ENCODE results near the gene ME1. TPM values are rescaled to one million over a fixed set of nuclear protein-coding genes. Genes with fewer than 3 reads are reported as not detected.

Gene ME1
- total RNA-seq, 1 experiment from 2014 or later = 40.5 TPM

DNA sequence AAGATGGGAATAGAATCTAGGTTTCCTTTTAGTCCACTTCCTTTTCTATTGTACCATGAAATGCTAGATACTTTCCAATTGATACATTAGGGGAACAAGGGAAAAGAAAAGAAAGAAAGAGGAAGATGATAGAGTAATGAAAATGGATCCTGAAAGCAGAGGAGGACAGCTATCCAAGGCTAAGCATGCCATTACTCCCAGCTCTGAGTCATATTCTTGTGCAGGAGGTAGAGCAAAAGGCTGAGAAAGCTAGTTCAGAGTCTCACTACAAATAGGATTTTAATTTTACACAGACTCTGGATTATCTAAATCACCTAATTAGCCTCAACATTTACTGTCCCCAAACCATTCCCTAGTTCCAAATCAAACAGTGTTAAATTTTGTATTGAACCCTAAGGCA lies 214.0 kb downstream of the ME1 start:
- TF ChIP-seq RAD21 (IDR thresholded peaks at IDR 0.05; ENCODE audit: low read depth) (no peak), YY1 (IDR thresholded peaks at IDR 0.05; ENCODE audit: extremely low read depth, insufficient replicate concordance, low read depth, low read length) (no peak), CTCF (IDR thresholded peaks at IDR 0.05 in 2 of 3, conservative IDR thresholded peaks at IDR 0.05 in 1 of 3; ENCODE audit: borderline replicate concordance in 1 of 3, insufficient read depth in 1 of 3, low read depth in 2 of 3, low read length in 2 of 3) (no peak), POLR2A (IDR thresholded peaks at IDR 0.05; ENCODE audit: borderline replicate concordance, extremely low read depth, insufficient read depth, insufficient read length) (no peak), SIN3A (IDR thresholded peaks at IDR 0.05; ENCODE audit: low read depth) (no peak), ZFX (IDR thresholded peaks at IDR 0.05) (no peak), TCF7L2 (IDR thresholded peaks at IDR 0.05; ENCODE audit: borderline replicate concordance, extremely low read depth, insufficient read depth, insufficient read length) (no peak)
- TF ChIP-seq, protein P1, sequence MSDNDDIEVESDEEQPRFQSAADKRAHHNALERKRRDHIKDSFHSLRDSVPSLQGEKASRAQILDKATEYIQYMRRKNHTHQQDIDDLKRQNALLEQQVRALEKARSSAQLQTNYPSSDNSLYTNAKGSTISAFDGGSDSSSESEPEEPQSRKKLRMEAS (IDR thresholded peaks at IDR 0.05) = no peak
- TF ChIP-seq, protein P2, sequence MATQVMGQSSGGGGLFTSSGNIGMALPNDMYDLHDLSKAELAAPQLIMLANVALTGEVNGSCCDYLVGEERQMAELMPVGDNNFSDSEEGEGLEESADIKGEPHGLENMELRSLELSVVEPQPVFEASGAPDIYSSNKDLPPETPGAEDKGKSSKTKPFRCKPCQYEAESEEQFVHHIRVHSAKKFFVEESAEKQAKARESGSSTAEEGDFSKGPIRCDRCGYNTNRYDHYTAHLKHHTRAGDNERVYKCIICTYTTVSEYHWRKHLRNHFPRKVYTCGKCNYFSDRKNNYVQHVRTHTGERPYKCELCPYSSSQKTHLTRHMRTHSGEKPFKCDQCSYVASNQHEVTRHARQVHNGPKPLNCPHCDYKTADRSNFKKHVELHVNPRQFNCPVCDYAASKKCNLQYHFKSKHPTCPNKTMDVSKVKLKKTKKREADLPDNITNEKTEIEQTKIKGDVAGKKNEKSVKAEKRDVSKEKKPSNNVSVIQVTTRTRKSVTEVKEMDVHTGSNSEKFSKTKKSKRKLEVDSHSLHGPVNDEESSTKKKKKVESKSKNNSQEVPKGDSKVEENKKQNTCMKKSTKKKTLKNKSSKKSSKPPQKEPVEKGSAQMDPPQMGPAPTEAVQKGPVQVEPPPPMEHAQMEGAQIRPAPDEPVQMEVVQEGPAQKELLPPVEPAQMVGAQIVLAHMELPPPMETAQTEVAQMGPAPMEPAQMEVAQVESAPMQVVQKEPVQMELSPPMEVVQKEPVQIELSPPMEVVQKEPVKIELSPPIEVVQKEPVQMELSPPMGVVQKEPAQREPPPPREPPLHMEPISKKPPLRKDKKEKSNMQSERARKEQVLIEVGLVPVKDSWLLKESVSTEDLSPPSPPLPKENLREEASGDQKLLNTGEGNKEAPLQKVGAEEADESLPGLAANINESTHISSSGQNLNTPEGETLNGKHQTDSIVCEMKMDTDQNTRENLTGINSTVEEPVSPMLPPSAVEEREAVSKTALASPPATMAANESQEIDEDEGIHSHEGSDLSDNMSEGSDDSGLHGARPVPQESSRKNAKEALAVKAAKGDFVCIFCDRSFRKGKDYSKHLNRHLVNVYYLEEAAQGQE (IDR thresholded peaks at IDR 0.05; ENCODE audit: low read depth) = no peak
- no peak overlapping the region for H3K4me2 ChIP-seq (ENCODE audit: low read length)
- H3K27me3 ChIP-seq (ENCODE audit: insufficient read depth, low read length) = no peaks in the 10 kb centered on the region
- intact Hi-C loops (cut with micrococcal nuclease) = loop anchor here (5.0 kb wide), 1 partner anchor 965 kb away; no protein-coding TSS in a partner anchor
- H3K36me3 ChIP-seq (ENCODE audit: control insufficient read depth in 1 of 2, insufficient read depth in 2 of 2, low read length in 2 of 2) = no peaks in the 10 kb centered on the region
- no peaks in the 10 kb centered on the region for H3K9me3 ChIP-seq (ENCODE audit: control insufficient read depth in 1 of 2, insufficient read depth in 1 of 2, low read depth in 1 of 2, low read length in 2 of 2)
- BruUV-seq (replicated peaks) = no TSS peak
- no peak overlapping the region for H3K4me3 ChIP-seq (replicated peaks in 1 of 2; ENCODE audit: low read depth in 1 of 2, low read length in 2 of 2)
- H3K4me1 ChIP-seq (ENCODE audit: control insufficient read depth in 1 of 2, insufficient read depth in 2 of 2, low read length in 2 of 2) = no peaks in the 10 kb centered on the region
- H3K79me2 ChIP-seq (ENCODE audit: insufficient read depth, low read length) = no peaks in the 10 kb centered on the region
- no peak for DNase-seq (ENCODE audit: low read depth, low spot score)
- no peak overlapping the region for H2AFZ ChIP-seq (ENCODE audit: low read depth, low read length, poor library complexity, severe bottlenecking)
- no peaks in the 10 kb centered on the region for H3K9me2 ChIP-seq (ENCODE audit: insufficient read depth)
- no peaks in the 10 kb centered on the region for H4K20me1 ChIP-seq (ENCODE audit: insufficient read depth)
- no peak overlapping the region for H3K27ac ChIP-seq (ENCODE audit: low read depth, low read length)
- ChIA-PET POLR2A (no interaction called here), RAD21 (ENCODE audit: low non-redundant PET in 1 of 2, low total read pairs in 2 of 2, uncharacterized antibody in 2 of 2, unreplicated experiment in 2 of 2) (no interaction called here), CTCF (interaction anchor here (2.4 to 4.0 kb wide), 3 partner anchors 150 to 298 kb away, joined by 9 to 82 read pairs (median 25); partner anchors contain the start of genes DOP1A, PRSS35 and UBE3D)
- H3K9ac ChIP-seq (ENCODE audit: low read length) = no peak overlapping the region
- ATAC-seq = no peak
